Measurements from ENCODE around the gene SLC2A8.

- no peak for TF ChIP-seq POLR2A (IDR thresholded peaks at IDR 0.05)
- no peak for TF ChIP-seq CTCF (IDR thresholded peaks at IDR 0.05 in 4 of 5, conservative IDR thresholded peaks at IDR 0.05 in 1 of 5)
Observed at GRCh38 chr9:127396253-127396807, 639 bp upstream of the SLC2A8 start.
